IMR-90 (cell line): ENCODE data around the gene NAV2.

ENCODE experiments used
- BHLHE40 ChIP-seq: fragments of 150-350 bp; IDR thresholded peaks from 2 replicates; pipeline ENCODE4 v1.6.1; 2016; ENCODE audit warnings: mild to moderate bottlenecking, low read depth, low read length
- CEBPB ChIP-seq: IDR thresholded peaks from 2 replicates; pipeline ENCODE4 v1.6.1; 2012; ENCODE audit warnings: low read depth, low read length, improper control_type of control experiment
- CHD1 ChIP-seq: IDR thresholded peaks from 2 replicates; pipeline ENCODE4 v1.6.1; 2012; ENCODE audit warnings: low read depth, low read length, improper control_type of control experiment
- CTCF ChIP-seq: conservative IDR thresholded peaks from 2 replicates; pipeline ENCODE4 v1.5.1; 2012; ENCODE audit warnings: mild to moderate bottlenecking, low read depth, low read length, improper control_type of control experiment
- ELK1 ChIP-seq: fragments of 150-350 bp; IDR thresholded peaks from 2 replicates; pipeline ENCODE4 v1.6.1; 2016; ENCODE audit warnings: low read depth, mild to moderate bottlenecking, low read length, moderate library complexity, borderline replicate concordance
- MAZ ChIP-seq: IDR thresholded peaks from 2 replicates; pipeline ENCODE4 v1.6.1; 2012; ENCODE audit warnings: low read depth, mild to moderate bottlenecking, low read length, improper control_type of control experiment, moderate library complexity, borderline replicate concordance
- MXI1 ChIP-seq: IDR thresholded peaks from 2 replicates; pipeline ENCODE4 v1.6.1; 2012; ENCODE audit warnings: low read depth, mild to moderate bottlenecking, low read length, moderate library complexity, borderline replicate concordance
- NFE2L2 ChIP-seq: fragments of 150-350 bp; IDR thresholded peaks from 2 replicates; pipeline ENCODE4 v1.6.1; 2016; ENCODE audit warnings: low read depth, mild to moderate bottlenecking, low read length
- POLR2A ChIP-seq: IDR thresholded peaks from 2 replicates; pipeline ENCODE4 v1.6.1; 2012; ENCODE audit warnings: mild to moderate bottlenecking, low read depth, low read length
- RAD21 ChIP-seq: IDR thresholded peaks from 2 replicates; pipeline ENCODE4 v1.6.1; 2012; ENCODE audit warnings: low read length, improper control_type of control experiment
- RCOR1 ChIP-seq: IDR thresholded peaks from 2 replicates; pipeline ENCODE4 v1.6.1; 2012; ENCODE audit warnings: mild to moderate bottlenecking, low read length, improper control_type of control experiment; ENCODE audit not compliant: insufficient replicate concordance
- RFX5 ChIP-seq: IDR thresholded peaks from 2 replicates; pipeline ENCODE4 v1.8.0; 2012; ENCODE audit warnings: low read depth, mild to moderate bottlenecking, low read length, moderate library complexity
- SMC3 ChIP-seq: fragments of 150-350 bp; IDR thresholded peaks from 2 replicates; pipeline ENCODE4 v1.6.1; 2016; ENCODE audit warnings: low read depth, mild to moderate bottlenecking, antibody characterized with exemption, low read length, moderate library complexity
- USF2 ChIP-seq: fragments of 150-350 bp; IDR thresholded peaks from 2 replicates; pipeline ENCODE4 v1.6.1; 2017; ENCODE audit warnings: mild to moderate bottlenecking, antibody characterized with exemption, low read length, low read depth

GRCh38 chr11:19683862-19684491, 28.7 kb upstream of the NAV2 start:
- TF ChIP-seq CTCF (no peak), ELK1 (no peak), USF2 (no peak), RCOR1 (no peak), POLR2A (no peak), RFX5 (no peak), SMC3 (no peak), CEBPB (peak; percentile 93), RAD21 (no peak), MAZ (no peak), MXI1 (no peak), CHD1 (no peak), NFE2L2 (no peak), BHLHE40 (no peak)
